Measurements from ENCODE around the gene ABHD15. TPM values are rescaled to one million over a fixed set of nuclear protein-coding genes. Genes with fewer than 3 reads are reported as not detected.

ABHD15 gene
- total and polyA plus RNA-seq, 9 of the 15 experiments (the other 6 are each of a cell fraction or from before 2014, with no cell fraction given), result 0.85 to 4.2 (median 2.1) TPM

- no peak for TF ChIP-seq CHD7 (IDR thresholded peaks at IDR 0.05; ENCODE audit: low read depth, low read length)
- no peak for TF ChIP-seq DMBX1 (CRISPR knock-in tag; IDR thresholded peaks at IDR 0.05; ENCODE audit: borderline replicate concordance)
- no peak for TF ChIP-seq STAT5B (CRISPR knock-in tag; IDR thresholded peaks at IDR 0.05)
- no peak for TF ChIP-seq PTTG1 (tag; IDR thresholded peaks at IDR 0.05; ENCODE audit: low read depth)
- TF ChIP-seq SNIP1 (IDR thresholded peaks at IDR 0.05; ENCODE audit: low read depth), result no peak
- no peak for TF ChIP-seq ZBTB8A (IDR thresholded peaks at IDR 0.05; ENCODE audit: partially characterized antibody)
- TF ChIP-seq USF1 (CRISPR knock-in tag; IDR thresholded peaks at IDR 0.05), result no peak
- TF ChIP-seq, protein P1, sequence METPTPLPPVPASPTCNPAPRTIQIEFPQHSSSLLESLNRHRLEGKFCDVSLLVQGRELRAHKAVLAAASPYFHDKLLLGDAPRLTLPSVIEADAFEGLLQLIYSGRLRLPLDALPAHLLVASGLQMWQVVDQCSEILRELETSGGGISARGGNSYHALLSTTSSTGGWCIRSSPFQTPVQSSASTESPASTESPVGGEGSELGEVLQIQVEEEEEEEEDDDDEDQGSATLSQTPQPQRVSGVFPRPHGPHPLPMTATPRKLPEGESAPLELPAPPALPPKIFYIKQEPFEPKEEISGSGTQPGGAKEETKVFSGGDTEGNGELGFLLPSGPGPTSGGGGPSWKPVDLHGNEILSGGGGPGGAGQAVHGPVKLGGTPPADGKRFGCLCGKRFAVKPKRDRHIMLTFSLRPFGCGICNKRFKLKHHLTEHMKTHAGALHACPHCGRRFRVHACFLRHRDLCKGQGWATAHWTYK (CRISPR knock-in tag; IDR thresholded peaks at IDR 0.05), result no peak
- no peak for TF ChIP-seq ZNF224 (CRISPR knock-in tag; IDR thresholded peaks at IDR 0.05)
- TF ChIP-seq NR1H2 (CRISPR knock-in tag; IDR thresholded peaks at IDR 0.05), result no peak
- no peak; a peak in 1 of 4 replicates for TF ChIP-seq KDM1A (IDR thresholded peaks at IDR 0.05)
- no peak for TF ChIP-seq NR4A1 (CRISPR knock-in tag; IDR thresholded peaks at IDR 0.05)
- no peak for TF ChIP-seq NR4A1 (tag; IDR thresholded peaks at IDR 0.05)
- no peak for TF ChIP-seq ZNF586 (CRISPR knock-in tag; conservative IDR thresholded peaks at IDR 0.05)
Measured at GRCh38 chr17:29591737-29592608, 25.1 kb upstream of the ABHD15 start (continued).
